Loucy (cell line): ENCODE measurements around the gene ARHGEF10L.

Experiments
- H2AFZ ChIP-seq: fragments of 200-600 bp; sonication (generic); 2 replicates; pipeline ENCODE4 v1.6.0; 2016; ENCODE audit warnings: antibody characterized with exemption, mild to moderate bottlenecking, low read length, moderate library complexity
- H3F3A ChIP-seq: fragments of 200-600 bp; 2 replicates; pipeline ENCODE4 v1.6.0; 2016; ENCODE audit warnings: antibody characterized with exemption, low read depth, mild to moderate bottlenecking
- H3K27me3 ChIP-seq: fragments of 200-600 bp; sonication (generic); 2 replicates; pipeline ENCODE4 v1.6.1; 2014; ENCODE audit warnings: low read length, mild to moderate bottlenecking; ENCODE audit not compliant: insufficient read depth, poor library complexity, severe bottlenecking
- H3K36me3 ChIP-seq: fragments of 200-600 bp; sonication (generic); 2 replicates; pipeline ENCODE4 v1.6.1; 2016; ENCODE audit warnings: low read length; ENCODE audit not compliant: insufficient read depth
- H3K4me1 ChIP-seq: fragments of 200-600 bp; sonication (generic); 2 replicates; pipeline ENCODE4 v1.5.1; 2014; ENCODE audit warnings: low read length, mild to moderate bottlenecking; ENCODE audit not compliant: insufficient read depth, poor library complexity, severe bottlenecking
- H3K4me2 ChIP-seq: fragments of 200-600 bp; sonication (generic); 2 replicates; pipeline ENCODE4 v1.6.0; 2014; ENCODE audit warnings: antibody characterized with exemption, low read length, low read depth, mild to moderate bottlenecking; ENCODE audit not compliant: poor library complexity, severe bottlenecking
- H3K4me3 ChIP-seq: fragments of 200-600 bp; sonication (generic); 2 replicates; pipeline ENCODE4 v1.5.1; 2014; ENCODE audit warnings: low read length, mild to moderate bottlenecking, mixed read lengths; ENCODE audit not compliant: poor library complexity, severe bottlenecking
- H3K79me2 ChIP-seq: fragments of 200-600 bp; sonication (generic); 2 replicates; pipeline ENCODE4 v1.6.1; 2014; ENCODE audit warnings: low read length; ENCODE audit not compliant: insufficient read depth
- H3K9ac ChIP-seq: fragments of 200-600 bp; sonication (generic); 2 replicates; pipeline ENCODE4 v1.6.0; 2014; ENCODE audit warnings: mild to moderate bottlenecking, low read depth, low read length, moderate library complexity; ENCODE audit not compliant: poor library complexity, severe bottlenecking
- H3K9me2 ChIP-seq: fragments of 200-600 bp; sonication (generic); replicated peaks from 2 replicates; pipeline ENCODE4 v1.6.1; 2016; ENCODE audit warnings: low read depth, low read length, mixed read lengths
- H3K9me3 ChIP-seq: fragments of 200-600 bp; sonication (generic); 2 replicates; pipeline ENCODE4 v1.6.1; 2014; ENCODE audit warnings: mild to moderate bottlenecking, antibody characterized with exemption, low read length, low read depth; ENCODE audit not compliant: insufficient read depth
- H4K20me1 ChIP-seq: fragments of 200-600 bp; sonication (generic); 2 replicates; pipeline ENCODE4 v1.6.0; 2014; ENCODE audit warnings: antibody characterized with exemption, low read length, mild to moderate bottlenecking; ENCODE audit not compliant: insufficient read depth, poor library complexity, severe bottlenecking
- EZH2phosphoT487 ChIP-seq: fragments of 200-600 bp; IDR thresholded peaks from 2 replicates; pipeline ENCODE4 v1.6.1; 2018; ENCODE audit warnings: antibody characterized with exemption, mild to moderate bottlenecking, moderate library complexity, borderline replicate concordance
- TF ChIP-seq, protein P1 (sequence below): fragments of 200-600 bp; sonication (generic); conservative IDR thresholded peaks from 2 replicates; pipeline ENCODE4 v1.5.1; 2014; ENCODE audit warnings: mild to moderate bottlenecking, antibody characterized with exemption, low read length

The ARHGEF10L gene

DNA sequence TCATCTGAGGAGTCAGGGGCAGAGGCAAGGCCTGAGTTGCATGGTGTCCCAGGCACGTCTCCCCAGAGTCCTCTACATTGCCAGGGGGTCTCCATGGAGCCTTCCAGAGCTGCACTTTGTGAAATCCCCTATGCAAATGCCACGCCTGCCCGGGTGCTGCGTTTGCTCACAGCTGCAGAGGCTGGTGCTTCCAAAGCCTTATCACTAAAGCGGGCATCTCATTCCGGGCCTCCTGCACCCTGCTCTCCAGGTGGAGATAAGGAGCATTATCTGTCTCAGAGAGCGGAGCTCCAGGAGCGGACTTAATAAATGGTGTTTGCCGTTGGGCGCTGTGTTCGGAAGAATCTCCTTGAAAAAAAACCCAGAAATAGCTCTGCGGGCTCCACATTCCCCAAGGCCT lies 189.8 kb downstream of the ARHGEF10L start:
- H3K79me2 ChIP-seq = no peaks in the 10 kb centered on the region
- no peak overlapping the region for H2AFZ ChIP-seq
- H3K4me1 ChIP-seq = no peaks in the 10 kb centered on the region
- H4K20me1 ChIP-seq = no peaks in the 10 kb centered on the region
- no peaks in the 10 kb centered on the region for H3K27me3 ChIP-seq
- TF ChIP-seq, protein P1, sequence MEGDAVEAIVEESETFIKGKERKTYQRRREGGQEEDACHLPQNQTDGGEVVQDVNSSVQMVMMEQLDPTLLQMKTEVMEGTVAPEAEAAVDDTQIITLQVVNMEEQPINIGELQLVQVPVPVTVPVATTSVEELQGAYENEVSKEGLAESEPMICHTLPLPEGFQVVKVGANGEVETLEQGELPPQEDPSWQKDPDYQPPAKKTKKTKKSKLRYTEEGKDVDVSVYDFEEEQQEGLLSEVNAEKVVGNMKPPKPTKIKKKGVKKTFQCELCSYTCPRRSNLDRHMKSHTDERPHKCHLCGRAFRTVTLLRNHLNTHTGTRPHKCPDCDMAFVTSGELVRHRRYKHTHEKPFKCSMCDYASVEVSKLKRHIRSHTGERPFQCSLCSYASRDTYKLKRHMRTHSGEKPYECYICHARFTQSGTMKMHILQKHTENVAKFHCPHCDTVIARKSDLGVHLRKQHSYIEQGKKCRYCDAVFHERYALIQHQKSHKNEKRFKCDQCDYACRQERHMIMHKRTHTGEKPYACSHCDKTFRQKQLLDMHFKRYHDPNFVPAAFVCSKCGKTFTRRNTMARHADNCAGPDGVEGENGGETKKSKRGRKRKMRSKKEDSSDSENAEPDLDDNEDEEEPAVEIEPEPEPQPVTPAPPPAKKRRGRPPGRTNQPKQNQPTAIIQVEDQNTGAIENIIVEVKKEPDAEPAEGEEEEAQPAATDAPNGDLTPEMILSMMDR = no peak
- no peak for TF ChIP-seq EZH2phosphoT487
- no peaks in the 10 kb centered on the region for H3K9me3 ChIP-seq
- no peaks in the 10 kb centered on the region for H3F3A ChIP-seq
- no peak overlapping the region for H3K4me2 ChIP-seq
- no peaks in the 10 kb centered on the region for H3K9me2 ChIP-seq
- no peak overlapping the region for H3K4me3 ChIP-seq
- H3K9ac ChIP-seq = no peak overlapping the region
- H3K36me3 ChIP-seq = no peaks in the 10 kb centered on the region

DNA sequence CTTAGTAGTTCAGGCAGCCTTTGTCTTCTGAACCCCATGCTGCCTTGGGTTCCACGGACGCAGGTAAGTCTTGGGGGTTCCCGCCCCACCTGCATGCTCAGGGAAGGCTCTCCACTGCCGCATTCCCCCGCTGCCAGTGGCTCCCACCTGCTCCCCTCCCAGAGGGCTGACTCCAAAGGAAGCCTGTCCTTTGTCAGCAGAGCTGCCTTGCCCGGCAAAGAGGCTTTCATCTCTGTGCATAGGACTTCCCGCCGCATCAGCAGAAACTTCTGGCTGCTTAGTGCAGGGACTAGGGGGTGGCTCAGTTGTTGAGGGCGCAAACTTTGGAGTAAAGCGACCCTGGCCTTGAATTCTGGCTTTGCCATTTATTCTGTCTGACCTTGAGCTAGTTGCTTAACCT lies 190.4 kb downstream of the ARHGEF10L start:
- no peaks in the 10 kb centered on the region for H3K9me2 ChIP-seq
- no peak overlapping the region for H3K9ac ChIP-seq
- H3K27me3 ChIP-seq = no peaks in the 10 kb centered on the region
- TF ChIP-seq, protein P1 = no peak
- TF ChIP-seq EZH2phosphoT487 = no peak
- H3K79me2 ChIP-seq = no peaks in the 10 kb centered on the region
- H3K4me2 ChIP-seq = no peak overlapping the region
- no peak overlapping the region for H3K4me3 ChIP-seq
- H2AFZ ChIP-seq = no peak overlapping the region
- no peaks in the 10 kb centered on the region for H3F3A ChIP-seq
- H3K36me3 ChIP-seq = no peaks in the 10 kb centered on the region
- H4K20me1 ChIP-seq = no peaks in the 10 kb centered on the region
- no peaks in the 10 kb centered on the region for H3K9me3 ChIP-seq
- H3K4me1 ChIP-seq = no peaks in the 10 kb centered on the region

DNA sequence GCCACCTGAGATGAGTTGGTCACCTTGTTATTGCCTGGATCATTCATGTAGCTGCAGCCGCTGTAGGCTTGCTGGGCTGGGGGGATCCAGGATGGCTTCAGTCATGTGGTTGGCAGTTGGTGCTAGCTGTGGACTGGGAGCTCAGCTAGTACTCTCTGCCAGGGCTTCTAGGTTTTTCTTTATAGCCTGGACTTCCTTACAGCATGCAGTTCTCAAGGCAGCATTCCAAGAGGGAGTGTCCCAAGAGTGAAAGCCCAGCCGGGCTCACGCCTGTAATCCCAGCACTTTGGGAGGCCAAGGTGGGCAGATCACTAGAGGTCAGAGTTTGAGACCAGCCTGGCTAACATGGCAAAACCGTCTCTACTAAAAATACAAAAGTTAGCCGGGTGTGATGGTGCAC lies 192.0 kb downstream of the ARHGEF10L start:
- Histone ChIP-seq H3K9me2 (no peaks in the 10 kb centered on the region), H3K9ac (no peak overlapping the region), H3K79me2 (no peaks in the 10 kb centered on the region), H3K36me3 (no peaks in the 10 kb centered on the region), H2AFZ (no peak overlapping the region), H3K4me2 (no peak overlapping the region), H4K20me1 (no peaks in the 10 kb centered on the region), H3K4me3 (no peak overlapping the region), H3K9me3 (no peaks in the 10 kb centered on the region), H3F3A (no peaks in the 10 kb centered on the region), H3K4me1 (no peaks in the 10 kb centered on the region), H3K27me3 (no peaks in the 10 kb centered on the region)
- TF ChIP-seq, protein P1 = no peak
- TF ChIP-seq EZH2phosphoT487 = no peak
